ENCODE results near the gene TRAPPC2.

GRCh38 chrX:13732246-13733067, 2.0 kb downstream of the TRAPPC2 start:
- TF ChIP-seq, protein P1, sequence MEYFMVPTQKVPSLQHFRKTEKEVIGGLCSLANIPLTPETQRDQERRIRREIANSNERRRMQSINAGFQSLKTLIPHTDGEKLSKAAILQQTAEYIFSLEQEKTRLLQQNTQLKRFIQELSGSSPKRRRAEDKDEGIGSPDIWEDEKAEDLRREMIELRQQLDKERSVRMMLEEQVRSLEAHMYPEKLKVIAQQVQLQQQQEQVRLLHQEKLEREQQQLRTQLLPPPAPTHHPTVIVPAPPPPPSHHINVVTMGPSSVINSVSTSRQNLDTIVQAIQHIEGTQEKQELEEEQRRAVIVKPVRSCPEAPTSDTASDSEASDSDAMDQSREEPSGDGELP (IDR thresholded peaks at IDR 0.05; ENCODE audit: borderline replicate concordance, low read depth): no peak
- TF ChIP-seq TCF12 (IDR thresholded peaks at IDR 0.05) (no peak), TCF12 (CRISPR knock-in tag; IDR thresholded peaks at IDR 0.05) (no peak), SAFB2 (CRISPR knock-in tag; IDR thresholded peaks at IDR 0.05; ENCODE audit: borderline replicate concordance, low read depth) (no peak), ZNF549 (CRISPR knock-in tag; IDR thresholded peaks at IDR 0.05) (no peak), KAT7 (CRISPR knock-in tag; IDR thresholded peaks at IDR 0.05; ENCODE audit: borderline replicate concordance) (no peak), HMGXB4 (CRISPR knock-in tag; IDR thresholded peaks at IDR 0.05; ENCODE audit: borderline replicate concordance in 1 of 2, low read depth in 1 of 2) (no peak), ZNF232 (CRISPR knock-in tag; IDR thresholded peaks at IDR 0.05; ENCODE audit: borderline replicate concordance) (no peak)
